Measurements from ENCODE around the gene TRDN.
"Not testable (repeated sequence)": the region's sequence is repeated elsewhere in the genome, so short reads cannot be mapped to it uniquely, and the experiment has no call there.

TRDN gene

DNA sequence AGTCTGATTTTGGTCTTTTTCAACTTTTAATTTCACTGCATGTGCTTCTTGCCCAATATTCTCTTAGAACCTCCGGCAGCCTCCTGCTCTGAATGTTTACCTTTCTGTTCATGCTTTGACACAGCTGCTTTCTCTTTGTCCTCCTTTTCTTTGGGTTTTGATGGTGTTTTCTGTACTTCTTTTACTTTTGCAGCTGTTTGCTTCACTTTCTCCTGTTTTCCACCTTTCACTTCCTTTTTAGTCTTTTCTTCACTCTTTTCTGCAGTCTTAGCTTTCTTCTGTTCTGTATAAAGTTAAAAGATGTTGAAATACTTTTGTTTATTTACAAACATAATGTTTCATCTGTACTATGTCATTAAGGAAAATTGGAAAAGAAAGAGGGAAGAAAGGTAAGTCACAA lies 133.1 kb downstream of the TRDN start:
- DNase-seq (ENCODE audit: low read depth), result no peak

DNA sequence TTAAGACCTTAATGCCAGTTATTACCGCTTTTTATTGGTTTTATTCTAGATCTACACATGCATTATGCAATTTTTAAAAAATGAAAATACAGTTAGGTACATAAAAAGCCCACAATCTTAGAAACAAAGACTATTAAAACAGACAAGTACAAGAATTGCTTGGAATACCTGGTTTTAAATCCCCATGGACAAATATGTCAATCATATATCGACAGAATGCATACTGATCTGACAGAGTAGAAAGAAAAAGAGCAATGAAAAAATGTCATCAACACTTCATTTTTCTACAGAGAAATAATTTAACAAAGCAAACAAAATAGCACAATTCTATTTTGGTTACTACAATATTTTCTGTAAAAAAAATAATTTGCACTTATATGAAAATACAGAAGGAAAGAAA lies 139.7 kb downstream of the TRDN start:
- no peak for DNase-seq (ENCODE audit: low read depth)

DNA sequence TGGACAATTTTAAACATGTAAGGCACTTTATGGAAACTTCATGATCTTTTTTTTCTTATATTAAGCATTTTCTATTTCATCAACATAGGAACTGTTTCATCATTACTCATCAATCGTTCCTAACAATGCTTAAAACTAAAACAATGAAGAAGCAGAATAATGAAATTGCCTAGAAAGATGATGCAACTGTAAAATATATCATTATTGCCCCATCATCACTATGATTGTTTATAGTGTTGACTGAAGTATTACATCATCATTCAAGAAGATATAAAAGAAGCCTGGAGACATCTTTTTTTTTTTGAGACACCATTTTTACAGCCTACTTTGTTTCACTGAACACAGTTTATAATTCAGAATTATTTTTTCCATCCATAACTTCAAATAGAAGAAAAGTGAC lies 147.2 kb downstream of the TRDN start:
- no peak for DNase-seq (ENCODE audit: low read depth)

DNA sequence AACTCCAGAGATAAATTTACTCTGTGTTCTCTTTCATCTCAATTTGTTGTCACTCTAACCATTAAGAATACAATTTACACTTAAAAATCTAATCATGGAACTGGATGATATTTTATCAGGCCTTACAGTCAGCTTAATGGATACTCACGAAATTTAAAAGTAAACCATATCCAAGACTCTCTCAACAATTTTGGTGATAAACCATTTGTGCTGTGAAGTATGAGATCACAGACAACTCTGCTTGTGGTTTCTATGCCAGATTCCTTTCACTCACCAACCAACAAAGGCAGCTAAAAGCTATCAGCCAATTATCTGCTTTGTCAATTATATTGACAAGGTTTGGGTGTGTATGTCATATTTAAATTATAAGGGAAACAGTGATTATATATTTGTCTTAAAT lies 155.8 kb downstream of the TRDN start:
- DNase-seq (ENCODE audit: low read depth), result no peak

DNA sequence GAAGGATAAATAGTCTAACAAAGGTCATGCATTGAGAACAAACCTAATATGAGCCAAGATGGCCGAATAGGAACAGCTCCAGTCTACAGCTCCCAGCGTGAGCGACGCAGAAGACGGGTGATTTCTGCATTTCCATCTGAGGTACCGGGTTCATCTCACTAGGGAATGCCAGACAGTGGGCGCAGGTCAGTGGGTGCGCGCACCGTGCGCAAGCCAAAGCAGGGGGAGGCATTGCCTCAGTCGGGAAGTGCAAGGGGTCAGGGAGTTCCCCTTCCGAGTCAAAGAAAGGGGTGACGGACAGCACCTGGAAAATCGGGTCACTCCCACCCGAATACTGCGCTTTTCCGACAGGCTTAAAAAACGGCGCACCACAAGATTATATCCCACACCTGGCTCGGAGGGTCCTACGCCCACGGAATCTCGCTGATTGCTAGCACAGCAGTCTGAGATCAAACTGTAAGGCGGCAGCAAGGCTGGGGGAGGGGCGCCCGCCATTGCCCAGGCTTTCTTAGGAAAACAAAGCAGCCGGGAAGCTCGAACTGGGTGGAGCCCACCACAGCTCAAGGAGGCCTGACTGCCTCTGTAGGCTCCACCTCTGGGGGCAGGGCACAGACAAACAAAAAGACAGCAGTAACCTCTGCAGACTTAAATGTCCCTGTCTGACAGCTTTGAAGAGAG lies 164.6 kb downstream of the TRDN start:
- not testable (repeated sequence) for DNase-seq (ENCODE audit: low read depth)

DNA sequence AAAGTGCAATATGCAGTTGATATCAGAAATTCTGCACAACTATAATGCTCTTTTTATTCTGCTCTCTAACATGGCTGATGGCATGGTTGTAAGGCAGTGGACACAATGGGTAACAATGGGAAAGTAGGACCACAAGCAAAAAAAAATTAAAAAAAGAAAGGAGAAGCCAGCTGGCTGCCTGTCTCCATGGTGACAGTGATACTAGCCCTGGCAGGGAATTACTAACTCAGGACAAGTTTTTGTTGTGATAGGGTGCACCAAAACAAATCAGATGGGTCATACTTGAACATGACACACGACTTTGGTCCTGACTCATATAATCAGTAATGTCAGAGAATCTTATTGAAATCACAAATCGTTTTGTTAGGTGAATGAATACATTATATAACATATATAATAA lies 169.4 kb downstream of the TRDN start:
- DNase-seq (ENCODE audit: low read depth), result no peak

DNA sequence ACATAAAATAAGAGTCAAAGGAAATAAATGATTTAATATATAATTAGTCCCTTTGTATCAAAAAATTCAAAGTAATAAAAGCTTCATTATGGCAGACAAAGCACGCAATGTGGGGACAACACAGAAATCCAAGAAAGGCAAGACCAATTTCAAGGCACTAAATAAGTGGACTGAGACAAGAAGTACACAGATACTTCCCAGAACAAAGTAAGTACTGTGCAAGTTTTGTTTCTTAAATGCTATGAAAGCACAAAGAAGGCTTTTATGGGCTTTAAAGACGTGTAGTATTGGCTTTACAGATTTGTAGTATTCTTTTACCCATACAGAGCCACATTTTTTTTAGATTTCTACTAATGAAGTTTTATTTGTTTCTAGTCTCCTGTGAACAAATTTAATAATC lies 174.6 kb downstream of the TRDN start:
- DNase-seq (ENCODE audit: low read depth), result no peak

DNA sequence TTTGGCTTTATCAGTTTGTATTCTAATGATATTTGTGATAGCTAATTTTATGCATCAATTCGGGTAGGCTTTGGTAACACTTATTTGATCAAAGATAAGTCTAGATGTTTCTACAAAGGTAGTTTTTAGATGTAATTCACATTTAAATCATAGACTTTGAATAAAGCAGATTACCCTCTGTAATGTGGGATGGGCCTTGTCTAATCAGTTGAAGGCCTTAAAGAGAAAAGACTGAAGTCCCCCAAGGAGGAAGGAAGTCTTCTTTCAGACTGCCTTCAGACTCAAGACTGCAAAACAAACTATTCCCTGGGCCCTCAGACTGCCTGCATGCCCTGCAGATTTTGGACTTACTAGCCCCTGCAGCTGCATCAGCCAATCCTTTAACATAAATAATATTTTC lies 178.5 kb downstream of the TRDN start:
- DNase-seq (ENCODE audit: low read depth), result no peak

DNA sequence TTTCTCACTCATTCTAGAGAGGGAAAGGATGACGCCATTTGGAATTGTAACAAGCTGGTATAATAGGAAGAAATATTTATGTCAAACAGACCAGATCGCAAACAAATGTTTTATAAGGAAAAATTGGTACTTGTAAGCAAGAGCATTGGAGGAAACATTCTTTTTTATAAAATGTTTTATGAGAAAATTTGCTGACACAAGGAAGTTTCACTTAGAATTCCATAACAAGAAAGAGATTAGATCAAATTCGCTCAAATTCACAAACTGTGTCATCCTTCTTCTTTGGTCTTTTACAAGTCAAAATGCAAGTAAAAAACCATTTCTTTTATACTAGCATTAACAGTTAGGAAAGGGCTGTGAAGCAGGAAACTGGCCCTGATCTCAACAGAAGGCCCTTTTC lies 179.9 kb downstream of the TRDN start:
- DNase-seq (ENCODE audit: low read depth), result no peak

DNA sequence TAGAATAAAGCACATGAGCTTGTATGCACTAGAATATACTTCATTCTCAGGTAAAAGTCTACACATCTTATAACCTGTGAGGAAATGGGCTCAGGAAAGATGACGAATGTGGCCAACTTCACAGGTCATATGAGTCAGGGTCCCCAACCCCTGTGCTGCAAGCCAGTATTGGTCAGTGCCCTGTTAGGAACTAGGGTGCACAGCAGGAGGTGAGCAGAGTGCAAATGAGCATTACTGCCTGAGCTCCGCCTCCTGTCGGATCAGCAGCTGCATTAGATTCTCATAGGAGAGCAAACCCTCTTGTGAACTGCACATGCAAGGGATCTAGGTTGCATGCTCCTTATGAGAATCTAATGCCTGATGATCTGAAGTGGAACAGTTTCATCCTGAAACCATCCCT lies 182.3 kb downstream of the TRDN start:
- no peak for DNase-seq (ENCODE audit: low read depth)

DNA sequence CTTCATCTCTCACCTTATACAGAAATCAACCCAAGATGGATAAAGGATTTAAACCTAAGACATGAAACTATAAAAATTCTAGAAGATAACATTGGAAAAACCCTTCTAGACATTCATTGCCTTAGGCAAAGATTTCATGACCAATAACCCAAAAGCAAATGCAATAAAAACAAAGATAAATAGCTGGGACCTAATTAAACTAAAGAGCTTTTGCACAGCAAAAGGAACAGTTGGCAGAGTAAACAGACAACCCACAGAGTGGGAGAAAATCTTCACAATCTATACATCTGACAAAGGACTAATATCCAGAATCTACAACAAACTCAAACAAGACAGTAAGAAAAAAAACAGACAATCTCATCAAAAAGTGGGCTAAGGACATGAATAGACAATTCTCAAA lies 183.7 kb downstream of the TRDN start:
- not testable (repeated sequence) for DNase-seq (ENCODE audit: low read depth)

DNA sequence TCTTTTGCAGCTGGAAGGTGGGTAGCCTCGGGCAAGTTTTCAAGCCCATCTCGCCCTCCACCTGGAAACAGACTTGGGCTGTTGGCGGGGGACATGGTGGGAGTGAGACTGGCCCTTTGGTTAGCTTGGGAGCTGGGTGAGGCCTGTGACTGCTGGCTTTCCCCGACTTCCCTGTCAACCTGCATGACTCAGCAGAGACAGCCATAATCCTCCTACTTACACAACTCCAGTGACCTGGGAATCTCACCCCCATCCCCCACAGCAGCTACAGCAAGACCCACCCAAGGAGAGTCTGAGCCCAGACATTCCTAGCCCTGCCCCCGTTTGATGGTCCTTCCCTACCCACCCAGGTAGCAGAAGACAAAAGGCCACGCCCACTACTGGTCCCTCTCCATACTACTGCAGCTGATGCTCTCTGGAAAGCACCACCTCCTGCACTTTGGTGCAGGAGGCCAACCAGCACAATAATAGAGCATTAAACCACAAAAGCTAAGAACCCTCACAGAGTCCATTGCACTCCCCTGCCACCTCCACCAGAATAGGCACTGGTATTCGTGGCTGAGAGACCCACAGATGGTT lies 188.4 kb downstream of the TRDN start:
- no peak for DNase-seq (ENCODE audit: low read depth)

DNA sequence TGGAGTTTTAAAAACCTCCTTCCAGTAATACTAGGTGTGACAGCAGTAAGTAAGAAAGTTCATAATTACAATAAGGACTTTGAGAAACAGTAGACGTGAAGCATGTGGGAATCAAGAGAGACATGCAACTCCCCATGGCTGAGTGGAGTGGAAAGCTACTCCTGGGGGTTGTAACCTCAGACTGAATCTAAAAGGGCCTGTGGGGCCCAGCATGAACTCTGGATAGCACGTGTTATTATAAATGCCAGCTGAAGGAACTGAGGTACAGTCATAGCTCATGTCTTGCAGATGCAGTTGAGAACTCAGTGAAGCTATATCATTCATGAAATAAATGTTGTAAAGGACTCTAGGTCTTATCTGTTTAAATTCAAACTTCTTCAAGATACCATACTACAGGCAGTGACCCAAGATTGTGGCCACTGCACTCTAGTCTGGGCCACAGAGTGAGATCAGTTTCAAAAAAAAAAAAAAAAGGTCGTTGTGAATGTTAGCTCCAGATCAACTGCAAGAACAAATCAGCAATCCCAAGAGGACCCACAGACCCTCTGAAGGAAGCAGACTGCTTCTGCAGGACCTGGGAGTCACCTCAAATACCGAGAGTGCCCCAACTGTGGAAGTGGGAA lies 189.3 kb downstream of the TRDN start:
- no peak for DNase-seq (ENCODE audit: low read depth)

DNA sequence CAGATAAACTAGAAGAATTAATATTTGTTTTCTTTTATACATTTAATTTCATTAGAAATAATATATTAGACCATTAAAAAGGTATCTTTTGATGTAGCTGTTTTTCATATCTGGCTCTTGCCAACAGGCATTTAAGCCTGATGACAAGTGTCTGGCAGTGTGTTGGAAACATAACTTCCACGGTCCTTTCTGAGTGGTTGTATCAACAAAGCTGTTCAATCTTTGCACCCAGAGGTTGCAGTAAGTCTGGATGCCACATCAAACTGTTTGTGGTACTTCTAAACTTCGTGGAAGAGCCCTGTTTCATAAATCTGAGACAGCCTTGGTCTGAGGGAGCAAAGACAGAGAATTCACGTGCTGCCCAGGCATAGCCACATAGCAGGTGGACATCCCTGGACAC lies 197.4 kb downstream of the TRDN start:
- DNase-seq (ENCODE audit: low read depth), result no peak

DNA sequence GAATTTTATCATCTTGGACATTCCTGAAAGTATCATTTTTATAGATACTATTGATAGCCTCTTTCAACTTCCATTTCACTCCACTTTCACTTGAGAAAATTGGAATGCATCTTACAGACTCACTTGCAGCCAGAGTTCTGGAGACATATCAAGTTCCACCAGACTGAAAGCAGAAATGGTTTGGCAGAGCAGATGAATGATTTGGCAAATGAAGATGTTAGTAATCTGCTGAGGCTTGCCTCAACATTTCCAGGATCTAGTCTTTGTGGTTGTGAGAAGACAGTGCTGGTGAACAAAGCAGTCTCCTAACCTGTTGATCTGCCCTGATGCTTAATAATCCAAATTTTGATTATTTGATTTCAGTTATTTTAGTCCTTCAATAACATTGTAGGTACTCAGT lies 202.6 kb downstream of the TRDN start:
- DNase-seq (ENCODE audit: low read depth), result no peak

DNA sequence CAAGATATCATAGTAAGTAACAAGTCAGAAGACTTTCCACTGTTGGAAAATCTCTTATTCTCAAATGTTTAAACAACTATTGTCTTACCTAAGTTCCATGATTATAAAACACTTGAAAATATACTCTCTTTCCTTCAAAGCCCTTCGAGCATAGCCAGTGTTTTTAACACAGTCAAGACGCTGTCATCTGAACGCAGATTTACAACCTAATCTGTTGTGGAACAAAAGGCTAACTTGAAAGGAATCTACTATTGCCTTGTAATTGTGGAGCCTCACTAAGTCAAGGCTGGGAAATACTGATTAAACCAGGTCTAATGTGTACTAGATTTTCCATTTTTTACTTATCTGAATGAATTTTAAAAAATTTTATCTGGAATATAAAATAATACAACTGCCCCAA lies 205.8 kb downstream of the TRDN start:
- no peak for DNase-seq (ENCODE audit: low read depth)

DNA sequence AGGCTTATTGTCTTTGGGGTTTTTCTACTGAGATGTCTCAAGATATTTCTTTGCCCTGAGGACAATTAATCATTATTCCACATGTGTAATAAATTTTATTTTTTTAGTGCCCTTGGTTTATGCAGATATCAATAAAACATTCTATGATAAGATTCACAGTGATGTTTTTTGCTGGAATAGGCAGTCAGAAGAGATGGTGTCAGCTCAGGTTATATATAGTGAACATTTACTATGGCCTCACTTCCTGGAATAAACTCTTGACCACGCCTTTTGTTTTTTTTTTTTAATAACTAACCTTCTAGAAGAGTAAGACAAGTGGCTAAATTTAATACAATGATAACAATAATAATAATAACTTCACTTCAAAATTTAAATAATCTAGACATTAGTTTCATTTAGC lies 209.7 kb downstream of the TRDN start:
- no peak for DNase-seq (ENCODE audit: low read depth)

DNA sequence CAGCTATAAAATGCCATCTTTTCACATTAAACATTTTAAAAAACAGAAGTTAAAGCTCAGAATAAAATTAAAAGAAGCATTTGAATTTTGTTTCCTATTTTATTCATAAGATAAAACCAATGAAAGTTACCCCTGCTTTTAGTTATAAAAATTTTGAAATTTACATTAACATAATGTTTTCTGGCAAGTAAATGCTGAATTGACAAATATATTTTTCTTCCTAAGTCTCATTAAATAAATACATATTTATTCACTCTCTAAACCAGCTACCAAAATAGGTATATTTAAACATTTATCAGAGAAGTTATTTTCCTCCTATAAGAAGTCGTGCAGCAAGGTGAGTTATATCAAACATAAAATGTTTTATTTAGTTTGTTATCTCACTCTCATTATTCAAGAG lies 213.6 kb downstream of the TRDN start:
- no peak for DNase-seq (ENCODE audit: low read depth)

DNA sequence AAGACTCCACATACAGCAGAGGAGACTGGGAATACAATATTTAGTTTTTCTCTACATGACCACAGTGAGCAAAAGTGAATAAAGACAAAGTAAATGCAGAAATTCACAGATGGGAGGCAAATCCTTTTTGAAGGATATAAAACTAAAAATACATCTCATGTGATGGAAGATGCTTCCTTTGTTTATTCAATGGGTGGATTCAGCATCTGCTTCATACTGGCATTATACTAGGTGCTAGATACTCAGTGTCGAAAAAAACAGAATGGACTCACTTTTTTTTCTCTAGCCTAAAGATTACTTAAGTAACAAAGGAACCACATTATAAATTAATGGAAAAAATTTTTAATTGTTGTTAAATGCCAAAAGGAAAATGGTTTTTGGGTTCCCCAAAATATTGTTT lies 216.2 kb downstream of the TRDN start:
- no peak for DNase-seq (ENCODE audit: low read depth)

DNA sequence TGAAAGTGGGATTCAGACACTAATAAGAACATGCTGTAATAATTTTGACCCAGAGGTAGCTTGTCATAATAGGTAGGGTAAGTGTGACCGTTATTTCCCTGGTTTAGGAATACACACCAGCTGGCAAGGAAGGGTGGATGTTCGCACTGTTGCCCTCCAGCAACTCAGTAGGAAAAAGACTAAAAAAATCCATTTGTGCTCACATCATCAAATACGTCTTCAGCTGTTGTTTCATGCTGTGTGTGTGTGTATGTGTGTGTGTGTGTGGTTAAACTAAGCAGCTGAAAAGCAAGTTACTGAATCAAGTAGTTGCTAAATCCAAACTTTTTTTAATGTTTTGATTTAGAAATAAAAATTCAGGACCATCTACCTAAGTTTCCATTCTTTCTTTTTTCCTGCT lies 218.7 kb downstream of the TRDN start:
- no peak for DNase-seq (ENCODE audit: low read depth)

DNA sequence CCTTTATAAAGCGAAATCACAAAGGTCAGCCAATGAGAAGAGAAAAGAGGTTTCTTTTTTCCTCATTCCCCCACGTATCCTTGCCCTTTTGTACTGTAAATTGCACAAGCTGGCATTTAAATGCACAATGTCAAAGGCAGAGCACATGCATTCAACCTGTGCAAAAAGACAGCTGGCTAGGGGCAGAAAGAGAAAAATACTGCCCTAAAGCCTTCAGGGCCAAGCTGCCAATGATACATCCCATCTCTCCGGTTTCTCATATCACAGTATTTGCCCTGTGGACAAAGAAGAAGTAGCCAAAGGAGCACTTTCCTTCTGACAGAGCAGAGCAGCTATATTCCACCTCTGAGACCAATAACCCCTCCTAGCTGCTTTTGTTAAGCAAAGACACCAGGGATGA lies 219.2 kb downstream of the TRDN start:
- no peak for DNase-seq (ENCODE audit: low read depth)

DNA sequence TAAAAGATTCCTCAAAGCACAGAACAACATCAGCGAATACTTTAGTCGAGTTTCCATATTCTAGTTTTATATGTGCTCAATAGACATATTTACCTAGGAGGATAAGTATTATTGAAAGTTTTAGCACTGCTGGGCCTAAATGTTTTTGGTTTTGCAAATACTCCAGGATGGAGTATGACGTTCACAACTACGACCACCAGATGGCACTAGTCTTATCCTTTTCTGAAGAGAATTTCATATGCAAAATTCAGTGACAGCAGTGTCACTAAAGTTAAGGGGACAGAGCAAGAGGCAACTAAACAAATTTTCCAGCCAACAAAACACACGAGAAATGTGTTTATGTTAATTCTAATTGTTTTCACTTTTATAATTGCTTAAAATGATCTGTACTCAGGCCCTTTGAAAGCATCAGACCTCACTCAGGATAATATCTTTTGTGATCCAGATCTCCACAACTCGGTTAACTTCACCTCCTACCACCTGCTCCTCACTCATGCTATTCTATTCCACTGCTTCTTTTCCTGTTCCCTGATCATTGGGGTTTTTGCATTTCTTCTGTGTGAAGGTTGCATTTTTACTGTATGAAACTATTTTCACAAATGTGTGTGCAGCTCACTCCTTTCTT lies 220.8 kb downstream of the TRDN start:
- no peak for DNase-seq (ENCODE audit: low read depth)

DNA sequence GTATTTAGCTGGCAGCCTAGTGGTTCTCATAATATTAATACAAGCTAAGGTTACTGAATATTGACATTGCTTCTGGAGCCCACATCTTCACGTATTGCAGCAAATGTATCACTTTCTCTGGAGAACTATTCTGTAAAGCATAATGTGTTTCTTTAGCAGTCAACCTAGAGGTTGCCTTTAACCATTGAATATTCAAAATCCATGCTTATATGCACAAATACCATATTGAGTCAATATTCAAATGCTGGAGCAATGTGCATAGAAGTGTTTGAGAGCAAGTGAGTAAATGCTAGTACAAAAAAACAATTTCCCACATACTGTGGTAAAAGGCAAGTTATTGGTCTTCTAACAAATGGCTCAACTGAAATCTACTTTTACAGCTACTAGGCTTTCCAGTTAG lies 231.8 kb downstream of the TRDN start:
- DNase-seq (ENCODE audit: low read depth), result no peak

DNA sequence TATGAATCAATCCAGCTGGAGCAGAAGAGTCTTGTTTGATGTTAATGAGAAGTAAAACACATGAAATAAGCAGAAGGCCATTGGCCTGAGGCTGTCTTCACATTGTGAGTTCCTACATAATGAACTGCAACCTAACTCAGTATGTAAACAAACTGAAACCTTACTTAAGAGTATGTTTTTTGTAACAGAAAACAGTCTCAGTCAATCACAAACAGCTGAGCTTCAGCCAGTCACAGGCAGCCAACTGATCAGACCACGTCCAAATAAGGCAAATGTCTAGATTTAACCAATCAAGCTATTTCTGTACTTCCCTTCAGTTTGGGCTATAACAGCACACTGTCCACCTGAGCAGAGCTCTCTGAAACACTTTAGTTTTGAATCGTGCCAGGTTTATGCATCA lies 234.7 kb downstream of the TRDN start:
- DNase-seq (ENCODE audit: low read depth), result no peak

Data from stimulated activated CD8-positive, alpha-beta memory T cell treated with anti-CD3 and anti-CD28 coated beads, Interleukin-12 subunit alpha, Interleukin-12 subunit beta, amount 100 ng/mL, for 4 hours (primary cell).